CD14-positive monocyte (primary cell): ENCODE results near the gene ARHGEF19. TPM values are rescaled to one million over a fixed set of nuclear protein-coding genes. Genes with fewer than 3 reads are reported as not detected.

ENCODE experiments used
- DNase-seq, 3 donors: peaks; one replicate each; pipeline ENCODE4 v3.0.0-alpha.2; 2011 to 2022
- H2AFZ ChIP-seq: 2 replicates; pipeline ENCODE4 v1.6.0; 2012; ENCODE audit warnings: mild to moderate bottlenecking, low read depth, low read length, inconsistent platforms; ENCODE audit not compliant: insufficient read depth, poor library complexity, severe bottlenecking
- H3K27ac ChIP-seq, 2 donors: 1 replicate in 1 of 2; 2 replicates in 1 of 2; pipeline ENCODE4 v1.5.1; 2012 to 2013; ENCODE audit warnings: low read length in 2 of 2, control low read depth in 1 of 2, inconsistent platforms in 1 of 2, low read depth in 1 of 2, mild to moderate bottlenecking in 1 of 2
- H3K27me3 ChIP-seq, 2 donors: one replicate each; pipeline versions ENCODE4 v1.6.0 to v1.6.1; 2011 to 2013; ENCODE audit warnings: low read length in 2 of 2; ENCODE audit not compliant: control insufficient read depth in 2 of 2, insufficient read depth in 2 of 2
- H3K36me3 ChIP-seq, 2 donors: replicated peaks in 1 of 2; 1 replicate in 1 of 2; 2 replicates in 1 of 2; pipeline versions ENCODE4 v1.5.1 to v1.6.1; 2012 to 2013; ENCODE audit warnings: low read length in 2 of 2, control low read depth in 1 of 2, inconsistent platforms in 1 of 2, mild to moderate bottlenecking in 1 of 2; ENCODE audit not compliant: insufficient read depth in 2 of 2, control insufficient read depth in 1 of 2
- H3K4me1 ChIP-seq, 2 donors: 1 replicate in 1 of 2; 2 replicates in 1 of 2; pipeline versions ENCODE4 v1.5.1 to v1.6.1; 2012 to 2013; ENCODE audit warnings: low read length in 2 of 2, control low read depth in 1 of 2, inconsistent platforms in 1 of 2, mild to moderate bottlenecking in 1 of 2, moderate library complexity in 1 of 2; ENCODE audit not compliant: insufficient read depth in 2 of 2, control insufficient read depth in 1 of 2
- H3K4me2 ChIP-seq: replicated peaks from 2 replicates; pipeline ENCODE3; 2012; ENCODE audit warnings: low read length, moderate library complexity, mild to moderate bottlenecking; ENCODE audit not compliant: poor library complexity, severe bottlenecking; ENCODE audit errors: extremely low read depth
- H3K4me3 ChIP-seq, 3 experiments: fragments of 200-600 bp in 1 of 3; sonication (generic) in 1 of 3; replicated peaks in 1 of 3; 1 replicate in 2 of 3; 2 replicates in 1 of 3; pipeline ENCODE4 v1.5.1; 2011 to 2013; ENCODE audit warnings: low read length in 3 of 3, mild to moderate bottlenecking in 3 of 3, control low read depth in 2 of 3, low read depth in 2 of 3, inconsistent platforms in 1 of 3, moderate library complexity in 1 of 3
- H3K79me2 ChIP-seq: 2 replicates; pipeline ENCODE4 v1.6.0; 2012; ENCODE audit warnings: mild to moderate bottlenecking, control low read depth, inconsistent platforms, low read length, moderate library complexity; ENCODE audit not compliant: insufficient read depth
- H3K9ac ChIP-seq: 2 replicates; pipeline ENCODE4 v1.6.0; 2017; ENCODE audit warnings: low read length, mild to moderate bottlenecking; ENCODE audit not compliant: insufficient read depth, poor library complexity, severe bottlenecking
- H3K9me3 ChIP-seq, 2 donors: replicated peaks in 1 of 2; 1 replicate in 1 of 2; 2 replicates in 1 of 2; pipeline versions ENCODE4 v1.5.1 to v1.6.1; 2012 to 2013; ENCODE audit warnings: low read length in 2 of 2, control low read depth in 1 of 2; ENCODE audit not compliant: control insufficient read depth in 1 of 2, insufficient read depth in 1 of 2
- H4K20me1 ChIP-seq: 2 replicates; pipeline ENCODE4 v1.6.0; 2012; ENCODE audit warnings: mild to moderate bottlenecking, low read length, control low read depth, moderate library complexity; ENCODE audit not compliant: insufficient read depth
- H3K27ac Mint-ChIP-seq, 7 donors: one replicate each; pipeline ENCODE4 v1.8.0; 2020; ENCODE audit warnings: mild to moderate bottlenecking in 7 of 7, mixed read lengths in 7 of 7, moderate library complexity in 6 of 7, inconsistent platforms in 2 of 7
- H3K27me3 Mint-ChIP-seq, 3 donors: one replicate each; pipeline ENCODE4 v1.8.0; 2021 to 2022; ENCODE audit warnings: low read depth in 3 of 3, mild to moderate bottlenecking in 3 of 3, mixed read lengths in 3 of 3, moderate library complexity in 3 of 3, inconsistent platforms in 1 of 3
- H3K36me3 Mint-ChIP-seq, 2 donors: one replicate each; pipeline ENCODE4 v1.8.0; 2020; ENCODE audit warnings: mixed read lengths in 2 of 2, inconsistent platforms in 1 of 2, mild to moderate bottlenecking in 1 of 2
- H3K4me1 Mint-ChIP-seq: one replicate; pipeline ENCODE4 v1.8.0; 2020; ENCODE audit warnings: mild to moderate bottlenecking, mixed read lengths
- H3K4me3 Mint-ChIP-seq, 2 donors: one replicate each; pipeline ENCODE4 v1.8.0; 2020; ENCODE audit warnings: mild to moderate bottlenecking in 2 of 2, mixed read lengths in 2 of 2, moderate library complexity in 1 of 2
- H3K9me3 Mint-ChIP-seq, 7 donors: one replicate each; pipeline ENCODE4 v1.8.0; 2020 to 2022; ENCODE audit warnings: mixed read lengths in 7 of 7, mild to moderate bottlenecking in 6 of 7, moderate library complexity in 6 of 7, inconsistent platforms in 2 of 7
- WGBS: methylation state at CpG from one replicate; pipeline ENCODE4 v1.1.5; 2013; ENCODE audit warnings: missing lambda C conversion rate; ENCODE audit not compliant: insufficient coverage; 5-methylcytosine and 5-hydroxymethylcytosine counted together
- intact Hi-C, 2 donors: fragments of 100-400 bp; cut with micrococcal nuclease; formaldehyde crosslinking; loops; one replicate each; pipeline versions ENCODE4 v1.15.0 to v1.15.1; 2023
- polyA plus RNA-seq, 3 donors: library from polyadenylated mRNA; depleted of rRNA in 1 of 3; unstranded in 2 of 3; stranded (reverse) in 1 of 3; fragments of 300-500 nt in 2 of 3; fragments of >200 nt in 1 of 3; fragmentation: Illumina TruSeq in 2 of 3; gene quantifications; 1 replicate in 2 of 3; 2 replicates in 1 of 3; pipeline ENCODE4 v1.2.3, GENCODE V29; 2012 to 2021
- TF ChIP-seq, protein P1 (sequence below): fragments of 200-600 bp; IDR thresholded peaks from one replicate; pipeline ENCODE4 v1.8.0; 2022; ENCODE audit warnings: antibody characterized with exemption, mild to moderate bottlenecking

ARHGEF19 gene
- polyA plus RNA-seq, 3 donors = 2.2 to 7.9 (median 2.3) TPM

DNA sequence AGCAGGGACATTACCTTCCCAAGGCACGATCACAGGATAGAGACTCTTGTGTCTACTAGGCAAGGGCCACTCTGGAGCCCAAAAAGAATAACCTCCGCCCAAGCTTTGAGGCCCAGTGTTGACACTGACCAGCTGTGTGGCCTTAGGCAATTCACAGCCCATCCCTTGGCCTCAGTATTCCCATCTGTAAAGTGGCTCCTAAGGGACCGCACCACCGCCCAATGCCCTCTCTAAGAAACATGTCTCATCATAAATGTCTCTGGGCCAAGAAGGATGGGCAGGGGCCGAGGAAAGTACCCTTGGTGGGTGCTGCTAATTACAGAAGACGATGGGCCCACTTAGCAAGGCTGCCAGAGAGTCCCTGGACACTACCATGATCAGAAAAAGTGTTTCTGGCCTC lies 628 bp downstream of the ARHGEF19 start:
- H3K27me3 ChIP-seq = peaks cover 0 to 4% of the 10 kb centered on the region in 2 donors
- H3K4me1 ChIP-seq = peaks cover 24 to 26% of the 10 kb centered on the region in 2 donors
- H3K36me3 ChIP-seq = no peaks in the 10 kb centered on the region
- H3K27ac ChIP-seq = no peak overlapping the region
- DNase-seq = no peak
- no peaks in the 10 kb centered on the region for H3K79me2 ChIP-seq
- no peak overlapping the region for H3K4me2 ChIP-seq
- Mint-ChIP-seq H3K27me3 (peaks cover 5 to 14% (median 5%) of the 10 kb centered on the region in 3 donors), H3K4me3 (no peak overlapping the region), H3K27ac (no peak overlapping the region), H3K9me3 (peaks cover 0 to 3% (median 0%) of the 10 kb centered on the region in 7 donors), H3K36me3 (no peaks in the 10 kb centered on the region), H3K4me1 (peaks cover 20% of the 10 kb centered on the region)
- H3K9ac ChIP-seq = no peak overlapping the region
- no peak overlapping the region for H3K4me3 ChIP-seq
- intact Hi-C loops = no loop called here
- no peaks in the 10 kb centered on the region for H3K9me3 ChIP-seq
- H2AFZ ChIP-seq = no peak overlapping the region
- no peaks in the 10 kb centered on the region for H4K20me1 ChIP-seq
- TF ChIP-seq, protein P1, sequence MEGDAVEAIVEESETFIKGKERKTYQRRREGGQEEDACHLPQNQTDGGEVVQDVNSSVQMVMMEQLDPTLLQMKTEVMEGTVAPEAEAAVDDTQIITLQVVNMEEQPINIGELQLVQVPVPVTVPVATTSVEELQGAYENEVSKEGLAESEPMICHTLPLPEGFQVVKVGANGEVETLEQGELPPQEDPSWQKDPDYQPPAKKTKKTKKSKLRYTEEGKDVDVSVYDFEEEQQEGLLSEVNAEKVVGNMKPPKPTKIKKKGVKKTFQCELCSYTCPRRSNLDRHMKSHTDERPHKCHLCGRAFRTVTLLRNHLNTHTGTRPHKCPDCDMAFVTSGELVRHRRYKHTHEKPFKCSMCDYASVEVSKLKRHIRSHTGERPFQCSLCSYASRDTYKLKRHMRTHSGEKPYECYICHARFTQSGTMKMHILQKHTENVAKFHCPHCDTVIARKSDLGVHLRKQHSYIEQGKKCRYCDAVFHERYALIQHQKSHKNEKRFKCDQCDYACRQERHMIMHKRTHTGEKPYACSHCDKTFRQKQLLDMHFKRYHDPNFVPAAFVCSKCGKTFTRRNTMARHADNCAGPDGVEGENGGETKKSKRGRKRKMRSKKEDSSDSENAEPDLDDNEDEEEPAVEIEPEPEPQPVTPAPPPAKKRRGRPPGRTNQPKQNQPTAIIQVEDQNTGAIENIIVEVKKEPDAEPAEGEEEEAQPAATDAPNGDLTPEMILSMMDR = no peak
- WGBS = 94% methylated on average over 5 of the region's 6 CpGs

DNA sequence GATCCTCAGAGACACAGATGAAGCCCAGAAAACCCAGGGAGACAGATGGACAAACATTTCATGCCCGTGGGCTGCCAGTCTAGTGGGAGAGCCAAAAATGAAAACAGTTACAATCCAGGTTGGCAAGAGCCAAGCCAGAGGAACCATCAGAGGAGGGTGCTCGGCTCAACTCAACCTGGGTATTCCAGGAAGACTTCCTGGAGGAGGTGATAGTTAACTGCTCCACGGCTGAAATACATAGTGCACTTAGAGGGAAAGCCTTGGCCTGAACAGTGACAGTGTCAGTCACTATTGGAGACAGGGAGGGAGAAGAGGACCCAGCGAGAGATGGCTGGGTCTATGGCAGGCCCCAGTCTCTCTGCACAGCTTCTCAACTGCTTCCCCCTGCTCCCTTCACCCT lies 1.9 kb downstream of the ARHGEF19 start:
- Mint-ChIP-seq H3K4me1 (peaks cover 12% of the 10 kb centered on the region), H3K36me3 (no peaks in the 10 kb centered on the region), H3K27me3 (peaks cover 0 to 6% (median 3%) of the 10 kb centered on the region in 3 donors), H3K4me3 (no peak overlapping the region), H3K9me3 (no peaks in the 10 kb centered on the region), H3K27ac (no peak overlapping the region)
- 92% methylated on average over 3 of the region's 4 CpGs for whole genome bisulfite sequencing
- Histone ChIP-seq H3K27me3 (no peaks in the 10 kb centered on the region), H3K27ac (no peak overlapping the region), H4K20me1 (no peaks in the 10 kb centered on the region), H3K4me1 (peaks cover 21 to 26% of the 10 kb centered on the region in 2 donors), H3K4me2 (no peak overlapping the region), H3K79me2 (no peaks in the 10 kb centered on the region), H3K4me3 (no peak overlapping the region), H2AFZ (no peak overlapping the region), H3K9ac (no peak overlapping the region), H3K36me3 (no peaks in the 10 kb centered on the region), H3K9me3 (no peaks in the 10 kb centered on the region)
- no peak for DNase-seq
- TF ChIP-seq, protein P1 = no peak
- intact Hi-C loops = no loop called here
